Epithelial cell of prostate (primary cell): Measurements from ENCODE around the gene SLC9A9.
"Not testable (repeated sequence)": the region's sequence is repeated elsewhere in the genome, so short reads cannot be mapped to it uniquely, and the experiment has no call there.

Experiments
- DNase-seq: peaks from one replicate; pipeline ENCODE4 v3.0.0-alpha.2; 2011; ENCODE audit warnings: low read depth, low spot score
- H3K27ac ChIP-seq: fragments of 450-650 bp; 2 replicates; pipeline ENCODE4 v1.5.1; 2017; ENCODE audit warnings: mild to moderate bottlenecking

Gene SLC9A9

DNA sequence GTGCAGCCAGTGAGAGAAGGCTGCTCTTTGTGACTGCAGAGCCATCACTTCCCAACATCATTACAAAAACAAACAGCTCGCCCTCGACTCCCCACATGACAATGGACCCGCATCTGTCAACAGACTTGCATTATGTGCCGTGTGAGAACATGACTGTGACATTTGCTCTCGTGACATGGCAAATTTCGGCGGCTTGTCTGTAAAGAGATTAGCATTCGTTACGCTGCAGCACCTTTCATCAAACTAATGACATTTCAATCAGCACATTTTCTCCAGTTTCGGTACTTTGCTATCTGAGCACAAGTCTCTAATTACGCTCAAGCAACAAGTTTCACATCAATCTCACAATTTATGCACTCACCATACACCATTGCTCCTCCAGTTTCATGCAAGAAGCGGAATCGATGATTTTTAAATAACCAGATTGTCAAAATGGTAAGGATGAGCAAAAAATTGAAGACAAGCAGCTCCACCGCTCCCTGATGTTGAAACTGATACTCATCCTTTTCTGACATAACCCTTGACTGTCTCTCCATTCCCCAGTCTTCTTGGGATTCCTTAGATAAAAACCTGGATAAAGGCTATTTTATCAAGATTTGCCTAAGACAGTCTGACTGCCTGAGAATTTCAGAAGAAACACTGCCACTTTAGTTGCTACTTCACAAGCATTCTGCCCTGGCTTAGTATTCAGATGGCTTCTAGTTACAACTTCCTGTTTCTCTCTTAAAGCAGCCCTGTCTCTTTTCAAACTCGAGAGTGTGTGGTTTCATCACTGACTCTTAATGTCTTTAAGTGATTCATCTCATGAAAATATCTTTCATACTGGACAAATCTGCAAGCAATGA, at the start of gene SLC9A9:
Gene SLC9A9 (minus strand): TSS at position 682 of the 845 bp plus-strand sequence. CDS start 146 bp downstream, at position 536.
- no peak for DNase-seq
- H3K27ac ChIP-seq = peak within 1 kb of the TSS; percentile 39

DNA sequence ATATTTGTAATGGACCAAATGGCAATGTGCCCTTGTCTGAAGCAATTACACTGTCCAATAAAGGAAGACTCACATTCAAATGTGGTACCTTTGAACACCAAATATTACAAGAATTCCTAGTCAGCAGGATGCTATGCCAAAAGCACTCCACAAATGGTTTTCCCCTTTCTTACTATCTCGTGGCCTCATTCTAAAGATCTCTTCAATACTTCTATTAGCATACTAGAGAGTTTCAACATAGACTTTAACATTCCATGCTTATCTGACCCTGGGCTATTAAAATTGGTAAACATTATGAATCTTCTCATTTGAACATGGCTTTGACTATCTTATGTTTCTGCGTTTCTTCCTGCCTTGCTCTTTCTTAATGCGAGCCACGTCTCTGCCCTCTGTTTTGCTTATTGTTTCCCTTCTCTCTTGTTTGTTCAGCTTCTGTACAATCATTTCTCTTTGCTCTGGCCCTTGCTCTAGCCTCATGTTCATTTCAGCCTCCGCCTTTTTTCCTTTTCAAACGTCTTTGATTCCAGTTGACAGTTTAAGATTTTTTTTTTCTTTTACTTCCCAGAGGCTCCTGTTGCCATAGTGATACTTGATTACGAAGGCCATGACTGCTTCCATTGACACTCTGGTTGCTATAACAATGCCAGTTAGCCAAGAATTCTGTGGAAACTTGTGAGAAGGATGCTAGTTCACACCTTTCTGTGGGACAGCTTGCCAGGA, 49.5 kb upstream of the SLC9A9 start:
- peak; percentile 12 for DNase-seq
- H3K27ac ChIP-seq = no peak overlapping the region

DNA sequence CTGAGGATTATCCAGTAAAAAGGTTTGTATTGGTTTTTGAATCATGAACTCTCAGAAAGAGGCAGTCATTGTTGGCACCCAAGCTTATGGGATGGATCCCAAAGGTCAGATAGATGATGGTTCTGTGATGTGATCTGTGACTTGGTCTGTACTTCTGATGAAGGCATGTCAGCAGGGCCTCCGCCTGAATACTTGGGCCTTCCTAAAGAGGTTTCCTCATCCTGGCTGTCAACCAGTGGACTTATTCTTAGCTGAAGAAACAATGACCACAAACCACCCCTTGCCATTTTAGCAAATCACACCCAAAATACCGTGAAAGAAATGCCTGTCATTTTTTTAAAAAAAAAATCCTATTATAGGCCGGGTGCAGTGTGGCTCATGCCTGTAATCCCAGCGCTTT, 48.2 kb upstream of the SLC9A9 start:
- H3K27ac ChIP-seq = no peak overlapping the region
- DNase-seq = no peak

DNA sequence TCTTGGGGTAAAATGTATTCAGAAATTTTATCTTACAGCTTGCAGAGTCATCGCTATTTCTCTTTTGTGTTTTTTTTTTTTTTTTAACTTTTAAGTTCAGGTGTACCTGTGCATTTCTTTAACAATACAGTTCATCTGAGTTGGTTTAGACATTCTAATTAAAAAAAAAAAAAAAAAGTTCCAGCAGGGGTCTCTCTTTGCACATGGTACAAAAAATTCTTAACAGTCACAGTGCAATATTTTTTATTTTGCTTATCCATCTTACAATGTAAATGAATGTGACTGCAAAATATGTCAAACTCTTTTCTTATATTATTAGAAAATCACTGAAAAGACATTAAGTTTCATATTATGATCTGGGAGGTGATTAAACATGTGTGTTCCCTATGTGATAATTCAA, 47.5 kb upstream of the SLC9A9 start:
- DNase-seq = no peak
- H3K27ac ChIP-seq = no peak overlapping the region

- DNase-seq = no peak
- no peak overlapping the region for H3K27ac ChIP-seq
Observed at GRCh38 chr3:143888846-143889245, 40.6 kb upstream of the SLC9A9 start.

DNA sequence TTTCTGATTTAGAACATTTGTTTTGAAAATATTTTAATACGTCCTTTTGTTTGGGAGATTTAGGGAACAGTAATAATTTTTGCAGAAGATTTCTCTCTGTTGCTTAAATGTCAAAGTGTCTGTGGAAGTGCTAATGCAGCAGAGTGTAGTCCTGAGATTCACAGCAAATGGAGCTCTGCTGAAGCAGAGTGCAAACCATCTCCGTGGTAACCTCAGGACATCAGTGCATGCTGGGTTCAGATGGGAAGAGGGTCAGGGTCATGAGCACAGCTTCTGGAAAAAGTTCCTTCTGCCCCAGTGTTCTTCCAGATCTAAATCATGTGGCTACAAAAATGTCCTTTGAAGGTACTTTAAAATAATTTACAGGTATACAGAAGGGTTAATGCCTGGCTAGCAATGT, 39.9 kb upstream of the SLC9A9 start:
- DNase-seq = no peak
- no peak overlapping the region for H3K27ac ChIP-seq

- DNase-seq = no peak
Observed at GRCh38 chr3:143885780-143886427, 37.6 kb upstream of the SLC9A9 start.

DNA sequence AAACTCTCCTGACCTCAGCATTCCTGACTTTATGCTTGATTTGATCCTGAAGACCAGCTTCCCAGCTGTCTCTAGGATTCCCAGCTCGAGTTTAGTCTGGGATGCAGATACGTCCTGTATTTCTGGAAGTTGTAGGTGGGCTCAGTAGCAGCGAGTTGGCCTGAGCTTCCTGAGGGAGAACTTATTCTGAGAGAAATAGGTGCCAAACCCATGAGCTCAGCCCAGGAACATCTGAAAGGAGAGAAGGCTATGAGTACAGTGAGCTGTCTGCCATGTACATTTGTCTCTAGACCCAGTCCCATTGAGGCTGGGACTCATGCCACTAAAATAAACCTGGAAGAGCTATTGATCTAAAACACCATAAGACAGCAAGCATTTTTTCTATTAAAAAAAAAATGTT, 36.6 kb upstream of the SLC9A9 start:
- DNase-seq = no peak
- no peak overlapping the region for H3K27ac ChIP-seq

More at GRCh38 chr3:143885780-143886427, 37.6 kb upstream of the SLC9A9 start:
- no peak overlapping the region for H3K27ac ChIP-seq

DNA sequence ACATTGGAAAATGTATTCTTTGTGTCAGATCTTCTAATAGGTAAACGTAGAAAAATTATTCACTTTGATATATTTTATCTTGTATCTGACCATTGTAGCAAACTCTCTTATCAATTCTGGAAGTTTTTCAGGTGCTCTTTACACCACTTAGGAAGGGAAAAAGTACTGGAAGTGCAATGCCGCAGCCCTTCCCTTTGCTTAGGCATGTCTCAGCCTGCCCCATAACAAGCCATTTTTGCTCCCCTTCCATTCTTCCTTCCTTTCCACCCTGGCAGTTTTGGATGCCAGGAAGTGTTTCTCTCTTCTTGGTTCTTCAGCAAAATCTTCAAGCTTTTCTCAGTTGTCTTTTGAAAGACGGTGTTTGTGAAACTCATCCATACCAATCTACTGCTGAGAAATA, 34.9 kb upstream of the SLC9A9 start:
- no peak for DNase-seq

DNA sequence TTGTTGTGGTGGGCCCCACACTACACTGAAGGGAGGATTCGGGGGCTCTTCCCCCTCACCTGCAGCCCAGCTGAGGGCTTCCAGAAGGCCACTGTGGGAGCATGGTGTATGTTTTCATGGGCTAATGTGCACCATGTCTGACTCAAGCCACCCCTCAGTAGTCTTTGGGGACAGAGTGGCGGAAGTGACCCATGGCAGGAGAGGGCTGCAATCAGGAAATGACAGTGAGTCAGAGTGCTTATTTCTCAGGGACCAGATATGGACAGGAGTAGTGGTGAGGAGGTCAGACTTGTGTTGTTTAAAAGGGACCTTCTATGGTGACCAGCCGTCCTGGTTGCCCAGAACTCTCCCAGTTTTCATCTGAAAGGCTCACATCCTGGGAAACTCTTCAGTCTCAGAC, 32.8 kb upstream of the SLC9A9 start:
- no peak for DNase-seq
- no peak overlapping the region for H3K27ac ChIP-seq

More for the DNA sequence above, 34.9 kb upstream of the SLC9A9 start:
- H3K27ac ChIP-seq = no peak overlapping the region

DNA sequence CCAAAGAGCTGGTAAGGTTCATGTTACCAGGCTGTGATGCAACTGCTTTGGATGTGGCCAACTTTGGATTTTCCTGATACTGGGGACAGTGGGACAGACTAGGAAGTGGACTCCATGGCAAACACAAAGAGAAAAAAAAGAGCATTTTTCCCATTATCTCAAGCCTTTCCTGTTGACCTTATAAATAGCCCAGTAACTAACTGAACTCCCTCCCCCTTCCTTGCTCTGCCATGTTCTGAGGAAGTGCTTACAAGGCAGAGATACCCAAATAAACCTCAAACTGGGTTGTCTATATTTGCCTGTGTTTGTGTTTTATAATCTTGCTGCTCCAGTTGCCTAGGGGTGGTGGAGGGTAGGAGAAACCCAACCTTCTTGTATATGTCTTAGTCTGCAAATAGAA, 27.3 kb upstream of the SLC9A9 start:
- no peak overlapping the region for H3K27ac ChIP-seq
- DNase-seq = no peak

- DNase-seq, H3K27ac ChIP-seq: not testable (repeated sequence)
Observed at GRCh38 chr3:143873553-143873952, 25.3 kb upstream of the SLC9A9 start.

DNA sequence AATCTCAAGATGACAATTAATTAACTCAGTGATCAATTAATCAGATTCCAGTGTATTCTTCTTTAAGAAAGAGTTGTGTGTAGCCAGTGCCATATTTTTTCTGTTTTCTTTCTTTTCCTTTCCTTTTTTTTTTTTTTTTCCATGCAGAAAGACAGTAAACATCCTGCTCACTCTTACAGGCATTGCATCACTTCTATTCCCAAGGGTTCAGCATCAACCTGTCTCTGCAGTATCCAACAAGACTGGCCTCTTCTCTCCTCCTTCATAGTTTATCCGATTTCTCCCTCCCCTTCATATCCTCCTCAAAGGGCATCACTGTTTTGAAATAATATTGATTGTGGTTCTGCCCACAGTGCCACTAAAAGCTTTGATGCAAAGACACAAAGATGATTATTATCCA, 17.0 kb upstream of the SLC9A9 start:
- DNase-seq = no peak
- no peak overlapping the region for H3K27ac ChIP-seq

DNA sequence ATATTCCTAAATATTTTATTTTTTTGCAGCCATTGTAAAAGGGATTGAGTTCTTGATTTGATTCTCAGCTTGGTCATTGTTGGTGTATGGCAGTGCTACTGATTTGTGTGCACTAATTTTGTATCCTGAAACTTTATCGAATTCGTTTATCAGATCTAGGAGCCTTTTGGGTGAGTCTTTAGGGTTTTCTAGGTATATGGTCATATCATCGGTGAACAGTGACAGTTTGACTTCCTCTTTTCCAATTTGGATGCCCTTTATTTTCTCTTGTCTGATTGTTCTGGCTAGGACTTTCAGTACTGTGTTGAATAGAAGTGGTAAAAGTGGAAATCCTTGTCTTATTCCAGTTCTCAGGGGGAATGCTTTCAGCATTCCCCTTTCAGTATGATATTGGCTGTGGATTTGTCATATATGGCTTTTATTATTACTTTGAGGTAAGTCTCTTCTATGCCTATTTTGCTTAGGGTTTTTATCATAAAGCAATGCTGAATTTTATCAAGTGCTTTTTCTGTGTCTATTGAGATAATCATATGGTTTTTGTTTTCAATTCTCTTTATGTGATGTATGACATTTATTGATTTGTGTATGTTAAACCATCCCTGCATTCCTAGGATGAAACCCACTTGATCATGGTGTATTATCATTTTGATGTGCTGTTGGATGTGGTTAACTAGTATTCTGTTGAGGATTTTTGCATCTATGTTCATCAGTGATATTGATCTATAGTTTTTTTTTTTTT, 11.4 kb upstream of the SLC9A9 start:
- no peak for DNase-seq
- no peak overlapping the region for H3K27ac ChIP-seq

DNA sequence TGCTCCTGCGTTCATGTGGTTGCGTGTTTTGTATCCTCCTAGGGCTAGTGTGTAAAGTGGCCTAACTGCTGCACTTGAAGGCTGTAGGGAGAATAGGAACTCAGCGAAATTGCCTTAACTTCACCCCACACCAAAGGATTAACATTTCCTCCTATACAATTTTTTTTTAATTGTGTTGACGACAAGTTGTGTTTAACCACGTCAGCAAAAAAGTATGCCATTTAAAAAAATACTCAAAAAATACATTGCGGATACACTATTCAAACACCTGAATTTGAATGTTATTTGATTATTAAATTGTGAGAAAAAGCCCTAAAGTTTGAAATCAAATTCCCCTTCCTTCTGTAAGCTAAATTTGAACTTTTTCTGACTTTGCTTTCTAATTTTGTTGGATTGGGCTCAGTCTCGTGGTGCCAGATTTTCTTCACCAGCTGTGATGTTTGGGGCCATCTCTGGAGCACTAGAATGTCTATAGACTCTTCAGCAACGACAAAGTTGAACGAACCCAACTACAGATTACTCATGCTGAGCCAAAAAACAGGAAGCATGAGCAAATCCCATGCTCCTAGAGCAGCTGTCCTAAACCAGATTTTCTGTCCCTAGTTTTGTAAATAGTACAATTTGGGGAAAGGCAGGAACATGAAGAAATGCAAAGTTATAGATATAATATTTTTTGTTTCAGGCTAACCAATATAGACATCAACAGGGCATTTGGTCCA, 8.1 kb upstream of the SLC9A9 start:
- DNase-seq = no peak
- no peak overlapping the region for H3K27ac ChIP-seq

- no peak overlapping the region for H3K27ac ChIP-seq
- DNase-seq = no peak
Observed at GRCh38 chr3:143855183-143855582, 6.9 kb upstream of the SLC9A9 start.

DNA sequence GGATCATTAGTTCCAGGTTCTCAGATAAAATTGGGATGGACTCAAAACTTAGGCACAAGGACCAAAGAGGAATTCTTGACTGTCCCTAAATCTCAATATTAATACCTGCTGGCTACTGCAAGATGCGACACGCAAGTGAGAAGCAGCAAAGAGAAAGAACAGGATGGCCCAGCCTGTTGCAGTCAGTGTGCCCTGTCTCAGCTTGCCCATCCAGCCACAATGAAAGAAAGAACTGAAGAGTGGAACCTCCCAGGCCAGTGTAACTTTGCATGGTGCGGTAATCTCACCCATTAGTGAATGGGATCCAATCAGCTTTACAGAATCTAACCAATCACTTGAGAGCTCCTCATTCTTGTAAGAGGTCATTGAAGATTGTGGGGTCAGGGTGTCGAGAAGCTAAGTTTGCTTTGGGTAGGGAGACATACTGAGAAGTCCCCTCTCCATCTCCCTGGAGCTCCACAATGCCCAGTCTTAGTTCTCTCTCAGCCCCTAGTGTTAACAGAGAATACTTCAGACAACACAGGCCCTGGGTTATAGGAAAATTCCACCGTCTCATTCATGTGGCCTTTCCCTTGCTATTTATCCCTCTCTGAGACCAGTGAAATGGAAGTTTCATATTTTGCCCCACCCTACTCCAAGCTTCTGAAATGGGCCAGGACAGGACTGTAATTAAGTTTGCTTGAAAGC, 3.2 kb upstream of the SLC9A9 start:
- DNase-seq = peak; percentile 43
- H3K27ac ChIP-seq = peak overlapping the region; percentile 63

GRCh38 chr3:143850877-143851276, 2.6 kb upstream of the SLC9A9 start:
- H3K27ac ChIP-seq = peak overlapping the region; percentile 63
- no peak for DNase-seq
